ENCODE measurements around the gene EVX1.

The EVX1 gene

DNA sequence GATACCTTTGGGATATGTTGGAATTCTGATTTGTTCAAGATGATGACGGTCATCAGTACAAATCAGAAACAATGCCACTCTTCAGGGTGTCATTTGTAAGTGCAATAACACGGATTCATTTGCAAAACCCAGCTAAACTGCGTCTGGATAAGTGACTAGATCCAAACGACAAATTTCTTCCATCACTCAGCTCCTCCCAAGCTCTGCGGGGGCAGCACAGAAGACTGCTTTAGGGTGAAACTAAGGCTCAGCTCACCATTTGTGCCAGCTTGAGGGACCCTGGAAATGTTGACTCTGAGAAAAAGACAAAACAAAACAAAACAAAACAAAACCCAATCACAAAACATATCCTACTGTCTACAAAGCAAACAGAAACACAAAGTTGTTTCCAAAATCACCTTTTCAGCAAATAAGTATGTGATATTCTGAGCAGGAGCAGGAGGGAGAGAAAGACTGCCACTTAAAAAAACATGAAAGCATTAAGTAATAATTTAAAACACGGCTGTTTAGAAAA lies 8.0 kb downstream of the EVX1 start:
- no peak for DNase-seq

DNA sequence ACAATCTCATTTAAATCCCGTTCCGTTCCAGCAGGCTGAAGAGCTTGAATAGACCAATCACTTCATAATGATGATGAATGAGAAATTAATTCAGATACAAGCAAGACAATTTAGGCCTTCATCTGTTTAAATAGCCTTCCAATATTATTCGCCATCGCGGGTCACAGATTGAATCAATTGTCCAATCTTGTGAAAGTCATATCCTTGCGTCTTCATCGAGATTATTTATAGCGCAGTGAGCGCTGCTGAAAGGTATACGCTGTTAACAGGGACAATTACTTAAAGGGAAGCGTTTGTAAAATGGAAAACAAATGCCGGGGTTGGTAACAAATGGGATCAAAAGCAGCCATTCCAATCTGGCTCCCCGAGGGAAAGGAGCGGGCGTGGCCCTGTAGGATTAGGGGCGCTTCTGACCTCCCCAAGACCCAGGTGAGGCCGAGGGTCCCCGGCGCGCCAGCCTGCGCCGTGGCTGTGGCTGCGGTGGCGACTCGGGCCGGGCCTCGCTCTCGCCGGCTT lies 8.6 kb downstream of the EVX1 start:
- DNase-seq: no peak

- no peak for DNase-seq
Observed at GRCh38 chr7:27251652-27252590, 9.3 kb downstream of the EVX1 start.

- DNase-seq: no peak
Observed at GRCh38 chr7:27254625-27255024, 12.0 kb downstream of the EVX1 start.

- DNase-seq: no peak
Observed at GRCh38 chr7:27260211-27260610, 17.6 kb downstream of the EVX1 start.

DNA sequence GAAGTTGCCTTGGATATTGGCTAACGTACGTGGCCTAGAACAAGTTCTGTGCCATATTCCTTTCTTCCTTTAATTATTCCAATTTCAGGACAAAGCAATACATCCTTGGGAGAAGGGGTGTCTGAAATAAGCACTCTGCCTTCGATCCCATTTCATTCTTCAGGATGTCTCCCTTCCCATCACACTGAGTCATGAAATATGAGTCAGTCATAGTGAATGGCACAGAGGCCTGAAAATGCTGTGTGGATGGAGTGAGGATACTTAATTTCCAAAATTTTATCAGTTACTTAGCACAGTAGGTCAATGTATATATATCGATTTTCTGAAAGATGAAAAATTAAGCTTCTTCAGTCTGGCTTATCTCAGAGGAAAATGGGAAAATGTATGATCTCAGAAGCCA lies 19.5 kb downstream of the EVX1 start:
- DNase-seq: no peak

DNA sequence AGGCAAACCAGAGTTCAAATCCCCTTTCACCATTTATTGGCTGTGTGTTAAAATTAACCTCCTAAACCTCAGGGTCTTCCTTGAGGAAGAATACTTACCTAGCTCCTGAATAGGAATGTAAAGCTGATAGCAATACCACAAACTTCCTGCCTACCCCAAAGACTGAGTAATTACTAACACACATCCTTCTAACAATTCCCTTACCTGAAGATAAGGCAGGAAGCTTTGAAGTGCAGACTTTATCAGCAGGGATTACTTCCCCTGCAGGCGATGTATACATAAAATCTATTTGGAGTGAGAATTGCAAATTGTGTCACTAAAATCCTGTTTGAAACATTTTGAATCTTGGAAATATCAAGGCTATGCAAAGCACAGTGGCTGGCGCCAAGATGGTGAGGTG lies 21.2 kb downstream of the EVX1 start:
- no peak for DNase-seq

- no peak for DNase-seq
Observed at GRCh38 chr7:27269455-27269854, 26.9 kb downstream of the EVX1 start.

DNA sequence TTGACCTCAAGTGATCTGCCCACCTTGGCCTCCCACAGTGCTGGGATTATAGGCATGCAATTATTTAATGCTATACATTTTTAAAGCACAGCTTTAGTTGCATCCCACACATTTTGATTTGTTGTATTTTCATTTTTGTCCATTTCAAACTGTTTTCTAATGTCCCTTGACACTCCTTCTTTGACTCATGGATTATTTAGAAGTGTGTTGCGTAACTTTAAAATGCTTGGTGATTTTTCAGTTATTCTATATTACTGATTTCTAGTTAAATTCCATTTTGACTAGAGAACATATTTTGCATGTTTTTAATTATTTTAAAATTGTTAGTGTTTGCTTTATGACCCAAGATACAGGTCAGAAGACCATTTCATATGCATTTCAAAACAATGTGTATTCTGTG lies 28.8 kb downstream of the EVX1 start:
- DNase-seq: no peak

DNA sequence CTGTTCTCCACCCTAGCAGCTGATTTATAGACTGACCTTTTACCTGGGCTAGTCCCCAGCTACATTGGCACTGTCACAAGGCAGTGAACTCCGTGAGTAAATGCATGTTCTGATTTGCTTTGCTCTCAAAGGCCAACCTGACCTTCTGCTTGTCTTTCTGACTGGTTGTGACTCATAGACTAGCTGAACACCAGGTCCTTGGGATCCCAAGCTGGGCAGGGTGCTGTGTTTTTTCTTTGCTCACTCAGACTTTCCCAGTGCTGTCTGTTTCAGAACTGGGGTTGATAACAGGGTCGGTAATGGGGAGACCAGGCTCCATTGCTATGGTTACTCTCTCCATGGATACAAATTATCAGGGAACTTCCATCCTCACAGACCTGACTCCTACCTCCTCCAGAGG lies 35.0 kb downstream of the EVX1 start:
- no peak for DNase-seq

DNA sequence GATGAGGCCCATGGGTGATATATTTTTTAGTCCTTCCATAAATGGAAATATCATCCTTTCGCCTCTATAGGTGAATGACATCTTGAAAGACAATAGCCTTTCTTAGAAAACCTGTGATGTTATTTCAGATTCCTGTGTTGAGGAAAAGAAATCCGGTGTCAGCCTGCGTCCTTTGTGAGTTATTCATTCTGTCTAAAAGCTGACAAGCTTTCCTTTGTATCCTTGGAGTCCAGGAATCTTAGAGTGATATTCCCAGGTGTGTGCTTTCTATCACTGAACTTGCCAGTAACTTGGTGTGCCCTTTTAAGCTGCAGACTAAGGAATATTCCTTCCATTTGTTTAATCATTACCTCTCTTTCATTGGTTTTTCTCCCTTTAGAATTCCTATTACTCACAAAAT lies 41.0 kb downstream of the EVX1 start:
- no peak for DNase-seq

- DNase-seq: no peak
Observed at GRCh38 chr7:27295236-27295635, 52.6 kb downstream of the EVX1 start.

GRCh38 chr7:27297356-27297755 lies 54.8 kb downstream of the EVX1 start:
- no peak for DNase-seq

Data from KG1 (cell line).